ENCODE results near the gene AHNAK. TPM values are rescaled to one million over a fixed set of nuclear protein-coding genes. Genes with fewer than 3 reads are reported as not detected.

Gene AHNAK
- total RNA-seq, 4 donors from 2014 or later = 374 to 1,261 (median 571) TPM

DNA sequence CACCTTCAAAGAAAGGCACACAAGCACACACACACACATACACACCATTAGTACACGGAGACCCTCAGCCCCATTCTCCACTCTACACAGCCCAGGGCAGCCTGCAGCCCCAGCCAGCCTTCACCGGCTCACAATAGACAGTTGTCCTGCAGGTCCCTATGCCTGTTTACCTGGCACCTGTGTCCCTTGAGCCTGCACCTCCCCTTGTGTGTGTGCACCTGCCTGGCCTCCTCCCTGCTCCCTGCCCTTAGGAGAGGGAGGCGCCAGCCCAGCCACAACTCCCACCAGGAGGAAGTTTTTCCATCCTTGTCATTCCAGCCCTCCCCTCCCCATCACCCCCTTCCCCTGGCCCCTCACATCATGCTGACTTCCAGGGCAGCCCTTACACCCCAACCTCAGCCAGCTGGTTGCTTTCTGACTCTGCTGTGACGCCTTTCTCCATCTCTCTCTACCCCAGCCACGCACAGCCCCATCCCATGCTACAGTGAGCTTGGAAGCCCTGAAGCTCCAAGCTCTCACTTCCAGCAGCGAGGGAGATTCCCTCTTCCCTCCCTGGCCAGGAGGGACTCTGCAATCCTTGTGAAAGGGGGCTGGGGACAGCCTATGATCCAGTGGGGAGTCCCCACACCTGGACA, 4.4 kb downstream of the AHNAK start:
- ATAC-seq (no peak), DNase-seq (no peak)
- peaks cover 64 to 69% of the 10 kb centered on the region in 2 donors for H3K4me1 ChIP-seq
- in situ Hi-C loops (cut with MboI; ENCODE audit: low sequenced_read_pairs in 4 of 4) = loop anchor here in 1 of 4 donors (25.0 kb wide), 1 partner anchor 130 kb away; the partner anchor contains the start of gene SCGB1A1
- no peak for TF ChIP-seq POLR2A (IDR thresholded peaks at IDR 0.05)
- TF ChIP-seq, protein P1, sequence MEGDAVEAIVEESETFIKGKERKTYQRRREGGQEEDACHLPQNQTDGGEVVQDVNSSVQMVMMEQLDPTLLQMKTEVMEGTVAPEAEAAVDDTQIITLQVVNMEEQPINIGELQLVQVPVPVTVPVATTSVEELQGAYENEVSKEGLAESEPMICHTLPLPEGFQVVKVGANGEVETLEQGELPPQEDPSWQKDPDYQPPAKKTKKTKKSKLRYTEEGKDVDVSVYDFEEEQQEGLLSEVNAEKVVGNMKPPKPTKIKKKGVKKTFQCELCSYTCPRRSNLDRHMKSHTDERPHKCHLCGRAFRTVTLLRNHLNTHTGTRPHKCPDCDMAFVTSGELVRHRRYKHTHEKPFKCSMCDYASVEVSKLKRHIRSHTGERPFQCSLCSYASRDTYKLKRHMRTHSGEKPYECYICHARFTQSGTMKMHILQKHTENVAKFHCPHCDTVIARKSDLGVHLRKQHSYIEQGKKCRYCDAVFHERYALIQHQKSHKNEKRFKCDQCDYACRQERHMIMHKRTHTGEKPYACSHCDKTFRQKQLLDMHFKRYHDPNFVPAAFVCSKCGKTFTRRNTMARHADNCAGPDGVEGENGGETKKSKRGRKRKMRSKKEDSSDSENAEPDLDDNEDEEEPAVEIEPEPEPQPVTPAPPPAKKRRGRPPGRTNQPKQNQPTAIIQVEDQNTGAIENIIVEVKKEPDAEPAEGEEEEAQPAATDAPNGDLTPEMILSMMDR (IDR thresholded peaks at IDR 0.05 in 4 of 5, conservative IDR thresholded peaks at IDR 0.05 in 1 of 5) = no peak
- intact Hi-C loops (cut with DNase I; ENCODE audit: low total_unique reads) = loop anchor here (1.0 to 5.0 kb wide), 4 partner anchors 45 to 147 kb away; partner anchors contain the start of gene MTA2
- no peaks in the 10 kb centered on the region for H3K9me3 ChIP-seq
- H3K27ac ChIP-seq = peak overlapping the region; percentile 97 to 100 (median 100)
- H3K4me3 ChIP-seq = peak overlapping the region; percentile 76 to 95 (median 90)
- H3K36me3 ChIP-seq = no peaks in the 10 kb centered on the region
- no peaks in the 10 kb centered on the region for H3K27me3 ChIP-seq

DNA sequence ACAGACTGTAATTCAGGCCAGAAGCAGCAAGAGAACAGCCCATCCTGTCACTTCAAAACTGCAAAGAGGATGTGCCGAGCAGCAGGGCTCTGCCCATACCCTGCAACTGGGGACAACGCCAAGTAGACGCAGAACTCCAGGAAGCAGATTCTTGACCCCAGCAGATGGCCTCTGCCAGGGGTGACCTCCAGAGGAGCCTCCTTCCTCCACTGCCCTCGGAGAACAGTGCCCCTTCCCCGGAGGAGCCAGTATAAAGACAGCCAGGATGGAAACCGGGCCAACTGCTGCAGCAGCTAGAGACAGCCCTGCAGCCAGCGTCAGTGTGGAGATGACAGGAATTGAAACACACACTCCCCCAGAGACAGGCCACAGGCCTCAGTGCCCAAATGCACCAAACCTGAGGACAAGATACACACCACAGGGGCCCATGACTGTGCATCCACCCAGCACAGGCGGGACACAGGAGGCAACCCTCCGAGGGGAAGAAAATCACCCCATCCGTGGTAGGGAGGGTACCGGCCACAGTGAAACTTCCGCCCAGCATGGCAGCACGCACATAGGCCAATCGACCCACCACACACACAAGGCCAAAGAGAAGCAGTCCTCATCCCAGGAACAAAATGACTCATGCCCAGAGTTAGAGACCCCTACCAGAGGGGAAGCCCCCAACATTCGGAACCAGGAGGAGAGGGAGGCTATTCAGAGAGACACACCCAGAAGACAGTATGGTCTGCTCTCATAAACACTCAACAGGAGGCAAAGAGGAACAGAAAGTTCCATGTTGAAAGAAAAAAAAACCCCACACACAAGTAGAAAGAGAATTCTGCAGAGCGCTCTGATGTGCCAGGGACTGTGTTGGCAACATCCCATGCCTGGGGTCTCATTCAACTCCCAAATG, 5.6 kb downstream of the AHNAK start:
- Histone ChIP-seq H3K4me3 (peak overlapping the region; percentile 76 to 95 (median 90)), H3K36me3 (peaks cover 0 to 2% of the 10 kb centered on the region in 2 donors), H3K27ac (peak overlapping the region; percentile 97 to 100 (median 100)), H3K4me1 (peaks cover 67 to 80% of the 10 kb centered on the region in 2 donors), H3K27me3 (no peaks in the 10 kb centered on the region), H3K9me3 (no peaks in the 10 kb centered on the region)
- in situ Hi-C loops (cut with MboI; ENCODE audit: low sequenced_read_pairs in 4 of 4) = loop anchor here in 1 of 4 donors (25.0 kb wide), 1 partner anchor 129 kb away; the partner anchor contains the start of gene SCGB1A1
- ATAC-seq = no peak
- peak in 1 of 2 donors; percentile 44 for DNase-seq
- intact Hi-C loops (cut with DNase I; ENCODE audit: low total_unique reads) = loop anchor here (5.0 kb wide), 1 partner anchor 61 kb away; the partner anchor contains the start of gene MTA2
- TF ChIP-seq, protein P1 (IDR thresholded peaks at IDR 0.05 in 4 of 5, conservative IDR thresholded peaks at IDR 0.05 in 1 of 5) = no peak
- TF ChIP-seq POLR2A (IDR thresholded peaks at IDR 0.05) = no peak

DNA sequence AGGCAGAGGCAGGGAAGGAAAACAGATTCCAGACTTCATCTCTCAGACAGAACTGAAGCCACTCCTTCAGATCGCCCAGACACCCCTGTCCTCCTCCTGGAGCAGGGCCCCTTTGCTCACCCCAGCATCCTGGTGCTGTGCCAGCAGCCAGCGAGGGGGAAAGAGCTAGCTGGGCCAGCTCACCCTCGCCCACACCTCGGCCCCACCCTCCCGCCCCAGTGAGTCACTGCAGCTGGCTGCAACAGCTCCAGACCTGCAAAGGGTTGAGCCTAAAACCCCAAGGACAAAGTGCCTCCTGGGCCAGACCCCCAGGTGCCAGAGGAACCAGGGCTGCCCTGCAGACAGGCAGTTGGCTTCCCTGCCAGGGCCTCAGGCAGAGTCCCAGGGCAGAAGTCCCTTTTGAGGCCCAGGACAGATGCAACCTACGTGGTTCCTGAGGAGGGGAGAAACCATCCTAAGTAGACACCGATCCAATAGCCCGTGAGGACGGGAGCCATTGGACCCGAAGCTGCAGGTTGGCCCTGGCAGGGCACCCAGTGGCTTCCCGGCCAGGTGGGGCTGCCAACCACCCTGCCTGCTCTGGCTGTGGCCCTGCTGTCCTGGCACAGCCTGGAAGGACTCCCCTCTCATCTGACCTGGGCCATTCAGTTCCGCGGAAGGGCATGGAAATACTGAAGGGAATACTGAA, 7.2 kb downstream of the AHNAK start:
- Histone ChIP-seq H3K27ac (peak overlapping the region; percentile 97 to 100 (median 100)), H3K9me3 (no peaks in the 10 kb centered on the region), H3K4me3 (peak overlapping the region; percentile 76 to 95 (median 90)), H3K27me3 (no peaks in the 10 kb centered on the region), H3K4me1 (peaks cover 67 to 76% of the 10 kb centered on the region in 2 donors), H3K36me3 (peaks cover 0 to 19% of the 10 kb centered on the region in 2 donors)
- intact Hi-C loops (cut with DNase I; ENCODE audit: low total_unique reads) = no loop called here
- in situ Hi-C loops (cut with MboI; ENCODE audit: low sequenced_read_pairs in 4 of 4) = loop anchor here in 3 of 4 donors (5.0 to 25.0 kb wide), 3 partner anchors 42 to 127 kb away; partner anchors contain the start of gene SCGB1A1 (in 1 of the 3)
- TF ChIP-seq, protein P1 (IDR thresholded peaks at IDR 0.05 in 4 of 5, conservative IDR thresholded peaks at IDR 0.05 in 1 of 5) = no peak
- TF ChIP-seq POLR2A (IDR thresholded peaks at IDR 0.05) = no peak
- DNase-seq = peak in 1 of 2 donors; percentile 74
- peak in 1 of 2 donors; percentile 22 for ATAC-seq
